NCI-H460 (cell line): ENCODE results near the gene PCBP2. TPM values are rescaled to one million over a fixed set of nuclear protein-coding genes. Genes with fewer than 3 reads are reported as not detected.

Experiments used
- DNase-seq: peaks from one replicate; pipeline ENCODE4 v3.0.0-alpha.2; 2016; ENCODE audit warnings: low read depth; ENCODE audit errors: extremely low read depth
- small RNA-seq, 2 experiments: library from RNA; depleted of rRNA; stranded (forward); fragments of <200 nt; gene quantifications; one replicate each; pipeline ENCODE3, GENCODE V24; 2014
- total RNA-seq: library from RNA; depleted of rRNA; stranded (reverse); fragments of >200 nt; shearing (Covaris generic); gene quantifications from 2 replicates; pipeline ENCODE4 v1.2.3, GENCODE V29; 2014; rRNA removed

The PCBP2 gene
- total RNA-seq, 1 experiment from 2014 or later: 215 TPM

- no peak for DNase-seq
Observed at GRCh38 chr12:53506450-53506785, 54.5 kb downstream of the PCBP2 start.

GRCh38 chr12:53506881-53507602, 55.1 kb downstream of the PCBP2 start, which contains the start of gene NPFF:
NPFF (minus strand) TSS chr12:53507484; CDS start chr12:53507474, 10 bp downstream.
- DNase-seq: no peak

GRCh38 chr12:53507603-53507885, 55.6 kb downstream of the PCBP2 start:
- no peak for DNase-seq

- peak; percentile 86 for DNase-seq
Observed at GRCh38 chr12:53508534-53509170, 56.8 kb downstream of the PCBP2 start.

GRCh38 chr12:53510181-53510812, 58.4 kb downstream of the PCBP2 start:
- DNase-seq: no peak

- DNase-seq: no peak
Observed at GRCh38 chr12:53513712-53514410, 62.0 kb downstream of the PCBP2 start.

GRCh38 chr12:53514628-53515290, 62.9 kb downstream of the PCBP2 start:
- no peak for DNase-seq

- no peak for DNase-seq
Observed at GRCh38 chr12:53515291-53515680, 63.4 kb downstream of the PCBP2 start.

GRCh38 chr12:53516758-53517455, 65.0 kb downstream of the PCBP2 start:
- no peak for DNase-seq

GRCh38 chr12:53518381-53518780, 66.5 kb downstream of the PCBP2 start:
- no peak for DNase-seq

- no peak for DNase-seq
Observed at GRCh38 chr12:53523131-53523530, 71.2 kb downstream of the PCBP2 start.

- DNase-seq: no peak
Observed at GRCh38 chr12:53524476-53524875, 72.6 kb downstream of the PCBP2 start.

GRCh38 chr12:53530061-53530460, 78.2 kb downstream of the PCBP2 start:
- DNase-seq: no peak

Small RNAs within 50 kb of the gene (small RNA-seq; reads per million reads assigned to genes)
- gene AC023509.3: 0 reads per million in 2 experiments

Other genes with a start within 250 kb of the PCBP2 start
- not detected in 2 replicates for gene ITGB7, start 244.9 kb upstream of the PCBP2 start, total RNA-seq
- 8.5 and 12.0 TPM in 2 replicates for gene RARG, start 219.9 kb upstream of the PCBP2 start, total RNA-seq
- 12.3 and 15.7 TPM in 2 replicates for gene ESPL1, start 183.8 kb upstream of the PCBP2 start, total RNA-seq
- 346 and 357 TPM in 2 replicates for gene PFDN5, start 156.6 kb upstream of the PCBP2 start, total RNA-seq
- gene MYG1, start 152.4 kb upstream of the PCBP2 start, total RNA-seq: 112 and 124 TPM in 2 replicates
- gene AAAS, start 130.5 kb upstream of the PCBP2 start, total RNA-seq: 92.3 and 98.9 TPM in 2 replicates
- gene SP7, start 115.7 kb upstream of the PCBP2 start, total RNA-seq: not detected in 2 replicates
- 49.4 and 51.7 TPM in 2 replicates for gene SP1, start 71.9 kb upstream of the PCBP2 start, total RNA-seq
- gene AMHR2, start 28.2 kb upstream of the PCBP2 start, total RNA-seq: 0.15 TPM in 1 of 2 replicates, not detected in the other
- 119 and 129 TPM in 2 replicates for gene PRR13, start 10.4 kb upstream of the PCBP2 start, total RNA-seq
- 4.5 and 6.3 TPM in 2 replicates for gene MAP3K12, start 47.4 kb downstream of the PCBP2 start, total RNA-seq
- gene TARBP2, start 49.2 kb downstream of the PCBP2 start, total RNA-seq: 33.9 and 34.6 TPM in 2 replicates
- gene NPFF, start 55.4 kb downstream of the PCBP2 start, total RNA-seq: 1.0 TPM in 1 of 2 replicates, not detected in the other
- gene ATF7, start 174.3 kb downstream of the PCBP2 start, total RNA-seq: 24.9 and 31.6 TPM in 2 replicates
- gene ATP5MC2, start 224.0 kb downstream of the PCBP2 start, total RNA-seq: 642 and 707 TPM in 2 replicates